GM12873 (cell line): Measurements from ENCODE around the gene HAUS3.

Experiments
- CTCF ChIP-seq: IDR thresholded peaks from 2 replicates; pipeline ENCODE4 v1.5.1; 2012; ENCODE audit warnings: low read depth, mild to moderate bottlenecking, moderate library complexity, low read length, control low read depth; ENCODE audit not compliant: insufficient read depth; ENCODE audit errors: missing control alignments

The HAUS3 gene

GRCh38 chr4:2250357-2251072 lies 8.6 kb upstream of the HAUS3 start:
- TF ChIP-seq CTCF: no peak

- TF ChIP-seq CTCF: no peak
These were observed 7.8 kb upstream of the HAUS3 start for GRCh38 chr4:2249526-2250356.

GRCh38 chr4:2248821-2249261 lies 6.9 kb upstream of the HAUS3 start:
- no peak for TF ChIP-seq CTCF

GRCh38 chr4:2248044-2248780 lies 6.3 kb upstream of the HAUS3 start:
- TF ChIP-seq CTCF: no peak

GRCh38 chr4:2247128-2248043 lies 5.5 kb upstream of the HAUS3 start:
- TF ChIP-seq CTCF: no peak

GRCh38 chr4:2246384-2247127 lies 4.6 kb upstream of the HAUS3 start:
- TF ChIP-seq CTCF: no peak
